Measurements from ENCODE around the gene ADGRG1.
A peak's percentile ranks its signal among the peaks of the same experiment; 100 is the strongest.

ADGRG1 gene

DNA sequence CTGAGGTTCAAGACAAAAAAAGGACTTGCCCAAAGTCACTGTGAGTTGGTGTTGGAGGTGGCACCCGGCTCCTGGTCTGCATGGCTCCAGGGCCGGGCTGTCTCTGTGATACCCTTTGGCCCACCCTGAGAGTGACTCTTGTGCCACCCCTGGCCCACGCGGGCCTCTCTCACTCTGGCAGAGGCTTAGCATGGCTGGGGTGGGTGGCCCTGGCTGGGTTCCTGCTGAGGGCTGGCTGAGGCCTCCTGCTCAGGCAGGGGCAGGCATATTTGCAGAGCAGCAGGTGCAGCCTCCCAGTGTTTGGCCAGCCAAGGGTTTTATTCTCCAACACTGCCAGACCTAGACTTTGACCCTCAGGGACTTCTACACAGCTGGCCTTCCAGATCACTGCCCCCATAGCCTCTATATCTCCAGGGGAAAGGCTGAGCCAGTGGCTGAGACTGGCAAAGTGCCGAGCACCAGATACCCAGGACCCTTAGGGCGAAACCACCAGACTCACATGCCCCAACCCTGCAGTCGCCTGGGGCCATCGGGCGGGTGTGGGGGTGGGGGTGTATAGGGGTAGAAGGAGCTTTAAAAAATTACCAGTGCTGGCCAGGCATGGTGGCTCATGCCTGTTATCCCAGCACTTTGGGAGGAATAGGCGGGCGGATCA lies 21.5 kb upstream of the ADGRG1 start:
- DNase-seq = no peak

DNA sequence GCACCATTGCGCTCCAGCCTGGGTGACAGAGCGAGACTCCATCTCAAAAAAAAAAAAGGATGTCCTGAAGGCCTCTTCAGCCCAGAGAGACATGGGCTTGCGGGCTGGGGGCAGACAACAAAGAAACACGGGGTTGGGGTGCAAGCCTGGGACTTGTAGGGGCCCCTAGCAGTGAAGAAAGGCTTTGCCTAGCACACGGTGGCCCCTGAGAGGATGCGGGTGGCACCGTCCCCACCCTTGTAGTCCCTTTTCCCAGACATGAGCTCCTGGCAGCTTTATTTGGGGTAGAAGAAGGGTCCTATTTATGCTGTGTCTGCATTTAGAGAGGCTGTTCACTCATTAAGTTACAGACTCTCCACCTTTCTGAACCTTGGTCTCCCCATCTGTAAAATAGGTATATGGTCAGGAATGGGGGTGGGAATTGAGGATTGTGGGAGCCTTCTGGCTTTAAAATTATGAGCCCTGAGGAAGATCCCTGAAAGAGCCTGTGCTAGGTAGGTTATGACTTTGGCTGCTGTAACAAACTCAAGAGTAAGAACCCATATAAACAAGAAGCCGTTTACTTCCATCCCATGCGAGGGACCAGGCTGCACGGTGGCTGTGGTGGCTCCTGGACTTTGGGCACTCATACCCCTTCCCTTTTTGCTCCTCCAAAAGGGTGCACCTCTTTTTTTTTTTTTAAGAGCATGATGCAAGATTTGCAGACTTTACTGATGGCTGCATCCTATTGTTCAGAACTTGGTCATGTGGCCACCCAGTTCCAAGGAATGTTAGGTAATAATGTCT lies 20.6 kb upstream of the ADGRG1 start:
- no peak for DNase-seq

DNA sequence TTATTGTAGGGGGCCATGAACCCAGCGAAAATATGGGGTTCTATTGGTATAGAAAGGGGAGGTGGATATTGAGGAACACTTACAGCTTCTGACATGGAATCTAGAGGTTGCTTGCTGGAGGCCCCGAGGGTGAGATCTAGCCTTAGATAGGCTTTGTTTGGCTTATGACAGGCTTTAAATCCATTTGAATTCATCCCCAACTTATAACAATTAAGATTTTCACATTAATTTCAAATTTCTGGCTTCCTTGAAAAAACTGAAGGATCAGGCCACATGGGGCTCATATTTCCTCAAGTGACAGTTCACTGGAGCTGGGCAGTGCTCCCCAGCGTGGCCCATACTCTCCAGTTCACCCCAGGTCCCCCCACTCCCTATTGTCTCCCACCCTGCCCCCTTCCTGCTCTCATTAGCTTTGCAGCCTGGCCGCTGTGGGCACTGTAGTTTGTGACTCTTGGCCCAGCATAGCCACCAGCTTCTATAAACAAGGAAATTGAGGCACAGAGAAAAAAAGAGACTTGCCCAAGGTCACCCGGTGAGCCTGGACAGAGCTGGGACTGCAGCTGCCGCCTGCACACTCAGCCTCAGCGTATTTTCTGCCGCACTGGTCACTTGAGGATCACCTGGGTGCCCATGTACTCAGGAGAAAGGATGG lies 19.8 kb upstream of the ADGRG1 start:
- DNase-seq = no peak

DNA sequence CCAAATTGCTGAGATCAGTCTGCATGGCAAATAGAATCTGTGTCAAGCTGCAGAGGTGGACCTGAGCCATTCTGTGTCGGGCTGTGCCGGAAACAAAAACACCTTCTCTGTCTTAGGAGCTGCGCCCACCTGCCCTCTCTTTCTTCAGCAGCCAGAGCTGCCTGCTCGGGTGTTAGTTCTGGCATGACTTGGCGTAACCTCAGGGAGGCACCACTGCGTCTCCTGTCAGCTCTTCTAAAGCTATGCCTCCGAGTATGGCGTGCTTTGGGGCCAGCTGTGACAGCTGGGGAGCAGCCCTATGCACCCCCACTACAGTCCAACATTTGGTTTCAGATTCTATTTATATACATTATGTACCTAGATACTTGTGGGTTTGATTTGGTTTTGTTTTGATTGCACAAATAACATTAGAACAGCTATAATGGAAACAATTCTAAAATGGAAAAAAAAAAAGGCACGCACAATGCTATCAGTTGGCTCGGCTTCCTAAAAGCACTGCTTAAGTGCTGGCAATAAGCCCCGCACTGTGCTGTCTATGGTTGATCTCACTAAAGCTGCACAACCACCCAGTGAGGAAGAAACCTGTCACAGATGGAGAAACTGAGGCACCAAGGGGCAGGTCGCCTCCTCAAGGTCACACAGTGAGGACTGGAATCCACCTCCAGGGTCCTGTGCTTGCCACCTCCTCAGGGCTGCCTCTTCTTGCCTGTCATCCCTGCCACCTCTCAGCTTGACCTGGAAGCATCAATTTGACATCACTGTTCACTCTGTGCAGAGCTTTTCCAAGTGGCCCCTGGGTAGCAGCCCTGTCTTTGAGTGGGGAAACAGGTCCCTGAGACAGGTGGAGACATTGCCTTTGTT lies 18.7 kb upstream of the ADGRG1 start:
- DNase-seq = peak in 1 of 2 experiments; percentile 68

DNA sequence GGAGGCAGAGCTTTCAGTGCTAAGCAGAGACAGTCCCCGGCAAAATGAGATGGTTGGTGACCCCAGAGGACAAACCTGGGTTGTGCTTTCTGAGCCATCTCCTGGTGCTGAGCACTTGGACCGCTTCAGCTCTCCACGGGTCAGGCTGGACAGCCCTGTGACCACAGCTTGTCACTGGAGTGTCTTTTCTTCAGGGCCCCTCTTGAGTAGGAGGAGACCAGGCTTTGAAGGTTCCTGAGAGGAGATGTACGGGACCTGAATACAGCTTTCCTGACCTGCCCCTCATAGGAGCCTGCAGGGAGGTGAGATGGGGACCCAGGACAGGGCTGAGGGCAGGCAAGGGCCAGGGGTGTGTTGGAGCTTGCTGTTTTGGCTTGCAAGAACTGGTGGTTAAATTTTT lies 17.8 kb upstream of the ADGRG1 start:
- no peak for DNase-seq

DNA sequence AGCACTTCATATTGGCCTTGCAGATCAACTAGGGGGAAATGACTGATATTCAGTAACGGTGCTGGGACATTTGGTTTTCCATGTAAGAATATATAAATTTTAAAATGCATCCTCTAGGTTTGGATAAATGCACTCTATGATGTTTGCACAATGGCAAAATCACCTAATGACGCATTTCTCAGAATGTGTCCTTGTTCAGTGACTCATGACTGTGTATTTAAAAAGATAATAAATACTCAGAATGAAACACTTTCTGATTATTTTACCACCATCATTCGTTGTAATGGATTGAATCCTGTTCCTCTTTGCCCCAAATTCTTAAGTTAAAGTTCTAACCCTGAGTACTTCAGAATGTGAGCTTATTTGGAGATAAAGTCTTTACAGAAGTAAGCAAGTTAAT lies 17.2 kb upstream of the ADGRG1 start:
- DNase-seq = no peak

DNA sequence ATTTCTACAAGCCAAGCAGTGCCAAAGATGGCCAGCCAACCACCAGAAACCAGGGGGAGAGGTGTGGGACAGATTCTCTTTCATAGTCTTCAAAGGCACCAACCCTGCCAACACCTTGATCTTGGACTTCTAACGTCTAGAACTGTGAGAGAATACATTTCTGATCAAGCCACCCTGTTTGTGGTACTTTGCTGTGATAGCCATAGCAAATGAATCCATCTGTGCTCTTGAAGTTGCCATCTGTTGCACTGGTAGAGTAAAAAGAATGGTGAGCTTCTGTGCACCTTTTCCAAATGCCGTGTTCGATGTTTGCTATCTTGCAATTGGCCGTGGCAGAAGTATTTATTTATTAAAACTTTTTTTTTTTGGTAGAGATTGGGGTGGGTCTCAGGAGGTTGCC lies 16.7 kb upstream of the ADGRG1 start:
- peak; percentile 93 to 96 for DNase-seq

DNA sequence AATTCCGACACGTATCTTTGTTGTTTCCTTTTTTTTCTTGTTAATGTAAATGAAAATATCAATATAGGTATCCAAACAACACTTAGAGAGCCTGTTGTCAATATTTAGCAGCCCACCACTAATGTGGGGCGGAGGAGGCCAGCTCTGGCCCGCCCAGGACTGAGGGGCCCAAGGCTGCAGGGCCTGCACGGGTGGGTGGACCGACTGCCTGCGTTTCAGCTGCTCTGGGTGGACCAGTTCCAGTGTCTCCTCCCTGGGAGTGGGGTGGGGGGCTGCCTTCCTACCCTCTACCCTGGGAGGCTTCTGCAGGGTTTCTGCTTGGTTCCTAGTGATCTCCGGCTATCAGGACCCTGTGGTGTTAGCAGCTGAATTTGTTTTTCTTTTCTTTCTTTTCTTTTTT lies 15.9 kb upstream of the ADGRG1 start:
- no peak for DNase-seq

DNA sequence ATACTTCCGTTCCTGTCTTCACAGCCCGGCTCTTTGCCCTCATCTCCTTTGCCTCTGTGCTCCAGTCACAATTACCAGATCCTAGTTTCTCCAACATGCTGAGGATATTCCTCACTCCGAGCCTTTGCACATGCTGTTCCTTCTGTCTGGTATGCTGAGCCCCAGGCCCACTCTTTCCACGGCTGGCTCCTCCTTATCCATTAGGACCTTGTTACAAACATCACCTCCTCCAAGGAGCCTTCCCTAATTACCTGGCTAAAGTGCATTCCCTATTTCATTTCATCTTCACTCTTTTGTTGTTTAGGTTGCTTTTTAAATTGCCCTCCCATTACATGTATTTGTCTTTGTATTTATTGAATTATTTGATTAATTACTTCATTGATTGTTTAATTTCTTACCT lies 14.9 kb upstream of the ADGRG1 start:
- no peak for DNase-seq

DNA sequence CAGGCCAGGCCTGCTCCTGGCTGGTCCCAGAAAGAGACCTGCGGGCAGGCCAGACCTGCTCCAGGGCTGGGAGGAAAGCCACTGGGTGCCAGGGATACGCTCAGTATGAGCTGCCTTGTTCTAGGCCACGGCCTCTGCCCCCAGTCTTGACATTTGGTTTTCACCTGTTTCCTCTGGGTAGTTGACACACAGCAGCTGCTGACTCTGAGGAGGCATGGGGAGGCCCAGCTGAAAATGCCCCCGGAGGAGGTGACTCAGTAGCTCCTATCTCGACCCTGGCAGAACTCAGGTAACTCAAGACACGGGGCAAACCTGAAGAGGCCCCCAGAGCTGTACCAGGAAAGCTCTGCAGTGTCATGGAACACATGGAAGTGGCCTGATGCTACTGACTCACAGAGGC lies 13.9 kb upstream of the ADGRG1 start:
- DNase-seq = no peak

DNA sequence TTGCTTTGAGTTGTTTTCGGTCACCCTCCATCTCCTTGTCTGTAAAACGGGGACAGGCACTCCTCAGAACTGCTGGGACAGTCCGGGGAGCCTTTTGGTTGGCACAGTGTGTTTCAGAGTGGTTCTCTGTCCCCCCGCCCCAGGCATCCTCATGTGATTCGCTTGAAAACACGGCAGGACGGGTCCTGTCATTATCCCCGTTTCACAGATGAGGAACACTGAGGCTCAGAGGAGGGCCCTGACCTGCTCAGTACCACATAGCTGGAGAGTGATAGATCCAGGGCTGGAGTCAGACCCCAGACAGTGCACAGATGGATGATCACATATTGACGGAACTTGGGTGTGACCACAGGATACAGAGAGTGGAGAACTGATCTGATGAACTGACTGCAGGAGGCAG lies 13.5 kb upstream of the ADGRG1 start:
- DNase-seq = no peak

DNA sequence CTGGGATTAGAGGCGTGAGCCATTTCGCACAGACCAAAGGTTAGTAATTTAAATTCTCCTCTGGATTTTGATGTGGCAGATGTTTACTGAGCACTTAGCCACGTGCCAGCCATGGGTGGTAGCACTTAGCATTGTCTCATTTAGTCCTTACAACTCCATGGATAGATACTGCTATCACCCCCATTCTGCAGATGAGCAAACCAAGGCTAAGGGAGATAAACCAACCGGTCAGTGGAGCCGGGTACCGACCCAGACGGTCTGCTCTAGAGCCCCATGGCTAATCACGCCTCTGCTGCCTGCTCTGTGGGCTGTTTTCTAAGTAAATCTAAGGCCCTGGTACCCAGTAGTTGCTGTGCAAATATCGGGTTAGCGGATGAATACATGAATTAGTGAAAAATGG lies 12.6 kb upstream of the ADGRG1 start:
- peak in 1 of 2 experiments; percentile 49 for DNase-seq

DNA sequence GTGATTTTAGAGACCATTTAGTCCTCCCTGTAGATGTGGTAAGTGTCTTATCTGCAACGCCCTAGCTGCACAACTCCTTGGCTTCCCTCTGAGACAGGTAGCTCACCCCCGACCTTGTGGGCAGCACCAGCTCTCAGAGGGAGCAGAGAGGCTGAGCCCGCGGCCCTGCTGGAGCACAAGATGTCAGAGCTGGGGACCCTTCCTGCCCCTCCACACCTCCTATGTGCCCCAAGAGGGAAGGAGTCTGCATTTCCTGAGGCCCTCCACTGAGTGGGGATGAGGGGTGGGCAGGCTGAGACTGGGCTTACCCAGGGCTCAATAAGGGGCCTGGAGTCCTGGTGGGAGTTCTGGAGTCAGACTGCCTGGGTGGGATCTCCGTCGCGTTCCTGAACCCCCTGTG lies 12.2 kb upstream of the ADGRG1 start:
- no peak for DNase-seq

DNA sequence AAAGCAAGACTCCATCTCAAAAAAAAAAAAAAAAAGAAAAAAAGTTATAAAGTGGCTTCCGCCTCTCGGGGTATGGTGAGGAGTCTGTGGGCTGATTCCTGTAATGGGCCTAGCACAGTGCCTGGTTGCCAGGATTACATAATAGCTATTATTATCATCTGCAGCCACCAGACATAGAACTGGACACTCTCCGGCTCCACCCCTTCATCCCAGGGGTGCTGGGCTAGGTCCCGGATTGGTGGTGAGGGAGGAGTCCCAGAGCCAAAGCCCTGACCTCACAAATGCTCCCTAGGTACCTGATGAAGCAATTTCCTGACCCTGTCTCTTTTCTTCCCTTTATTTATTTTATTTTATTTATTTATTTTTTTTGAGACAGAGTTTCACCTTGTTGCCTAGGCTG lies 11.6 kb upstream of the ADGRG1 start:
- no peak for DNase-seq

DNA sequence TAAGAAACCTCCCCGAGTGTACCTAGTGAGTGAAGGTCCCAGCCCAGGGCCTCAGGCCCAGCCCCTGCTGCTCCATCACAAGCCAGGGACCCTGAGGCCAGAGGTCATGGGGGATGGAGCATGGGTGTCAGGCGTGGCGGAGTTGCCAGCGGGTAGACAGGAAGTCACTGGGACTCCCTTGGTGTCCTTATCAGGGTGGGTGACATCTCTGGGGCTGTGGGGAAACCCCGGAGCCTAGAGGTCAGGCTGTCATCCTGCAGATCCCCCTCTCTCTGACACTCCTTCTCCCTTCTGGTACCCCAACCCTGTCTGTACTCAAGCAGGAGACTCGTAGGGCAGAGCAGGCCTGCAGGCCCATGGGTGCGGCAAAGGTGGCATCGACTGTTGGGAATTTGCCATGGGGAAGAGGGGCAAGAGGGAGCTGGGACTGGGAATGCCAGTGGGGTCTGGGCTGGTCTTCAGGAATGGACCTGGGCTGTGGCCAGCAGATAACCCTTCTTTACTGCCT lies 10.8 kb upstream of the ADGRG1 start:
- no peak for DNase-seq

DNA sequence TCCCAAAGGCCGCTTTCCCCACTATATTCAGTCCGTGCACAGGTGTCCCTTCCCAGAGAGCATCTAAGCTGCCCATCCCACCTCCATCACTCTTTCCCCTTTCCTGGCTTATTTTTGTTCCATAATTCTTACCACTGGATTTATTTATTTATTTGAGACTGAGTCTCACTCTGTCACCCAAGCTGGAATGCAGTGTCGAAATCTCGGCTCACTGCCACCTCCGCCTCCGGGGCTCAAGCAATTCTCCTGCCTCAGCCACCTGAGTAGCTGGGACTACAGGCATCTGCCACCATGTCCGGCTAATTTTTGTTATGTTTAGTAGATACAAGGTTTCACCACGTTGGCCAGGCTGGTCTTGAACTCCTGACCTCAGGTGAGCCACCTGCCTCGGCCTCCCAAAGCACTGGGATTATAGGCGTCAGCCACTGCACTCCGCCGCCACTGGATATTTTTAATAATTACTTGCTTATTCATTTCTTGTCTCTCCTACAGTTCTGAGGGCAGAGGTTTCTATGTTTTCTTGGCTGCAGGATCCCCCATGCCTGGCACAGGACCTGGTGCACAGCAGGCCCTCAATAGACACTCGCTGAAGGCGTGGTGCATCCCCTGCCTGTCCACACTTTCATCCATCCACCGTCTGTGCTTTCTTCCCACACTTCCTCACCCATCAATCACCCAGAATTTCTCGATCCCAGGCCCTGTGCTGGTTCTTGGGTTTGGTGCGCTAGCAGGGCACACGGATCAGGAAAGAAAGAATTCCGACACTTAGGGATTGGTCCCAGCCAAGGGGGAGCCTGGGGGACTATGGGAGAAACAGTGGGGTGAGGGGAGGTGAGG lies 9.9 kb upstream of the ADGRG1 start:
- no peak for DNase-seq

DNA sequence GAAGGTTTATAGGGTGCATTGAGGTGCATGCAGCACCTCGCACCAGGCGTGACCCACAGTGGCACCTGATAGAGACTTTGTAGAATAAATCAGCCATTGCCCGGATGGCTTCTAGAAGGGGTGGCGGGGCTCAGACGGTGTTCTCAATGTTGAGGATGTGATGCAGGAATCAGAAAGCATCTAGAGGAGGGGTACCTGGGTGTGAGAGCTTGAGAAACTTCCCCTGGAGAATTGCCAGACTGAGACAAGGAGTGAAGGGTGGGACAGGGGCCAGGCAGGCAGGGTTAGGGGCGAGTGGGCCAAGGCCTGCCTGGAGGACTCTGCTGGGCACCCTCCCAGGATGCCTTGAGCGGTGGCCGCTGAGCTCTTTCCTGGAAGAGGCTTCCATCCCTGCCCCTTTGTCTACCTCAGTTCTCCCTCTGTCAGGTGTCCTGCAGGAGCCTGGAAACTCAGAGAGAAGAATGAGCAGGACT lies 9.3 kb upstream of the ADGRG1 start:
- DNase-seq = no peak

DNA sequence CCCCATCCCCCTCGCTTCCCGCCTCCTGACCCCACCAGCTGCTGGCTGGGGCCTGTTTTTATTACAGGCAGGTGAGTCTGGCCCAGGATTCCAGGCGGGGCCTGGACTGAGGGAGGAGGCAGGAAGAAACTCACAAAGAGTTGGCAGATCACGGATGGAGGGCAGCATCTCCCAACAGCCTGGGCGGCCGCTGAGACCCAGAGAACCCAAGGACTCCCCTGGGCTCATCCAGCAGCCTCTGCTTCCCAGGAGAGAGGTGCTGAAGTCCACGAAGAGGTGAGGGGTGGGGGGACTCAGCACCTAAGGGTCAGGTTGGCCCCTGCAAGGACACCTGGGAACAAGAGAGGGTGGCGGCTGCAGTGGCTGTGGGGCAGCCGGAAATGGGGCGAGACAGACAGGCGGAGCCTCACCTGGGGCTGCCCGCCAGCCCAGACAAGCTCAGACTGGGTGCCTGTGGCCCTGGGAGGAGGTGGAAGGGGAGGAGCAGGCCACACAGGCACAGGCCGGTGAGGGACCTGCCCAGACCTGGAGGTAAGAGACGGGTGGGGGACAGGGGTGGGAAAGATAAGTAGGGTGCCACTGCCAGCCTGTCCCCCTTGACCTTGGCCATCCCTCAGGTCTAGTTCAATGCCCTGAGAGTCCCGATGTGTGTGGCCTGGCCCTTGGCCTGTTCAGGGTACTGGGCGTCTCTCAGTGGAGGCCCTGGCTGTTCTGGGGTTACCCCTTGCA lies 8.7 kb upstream of the ADGRG1 start:
- DNase-seq = peak in 1 of 2 experiments; percentile 39

DNA sequence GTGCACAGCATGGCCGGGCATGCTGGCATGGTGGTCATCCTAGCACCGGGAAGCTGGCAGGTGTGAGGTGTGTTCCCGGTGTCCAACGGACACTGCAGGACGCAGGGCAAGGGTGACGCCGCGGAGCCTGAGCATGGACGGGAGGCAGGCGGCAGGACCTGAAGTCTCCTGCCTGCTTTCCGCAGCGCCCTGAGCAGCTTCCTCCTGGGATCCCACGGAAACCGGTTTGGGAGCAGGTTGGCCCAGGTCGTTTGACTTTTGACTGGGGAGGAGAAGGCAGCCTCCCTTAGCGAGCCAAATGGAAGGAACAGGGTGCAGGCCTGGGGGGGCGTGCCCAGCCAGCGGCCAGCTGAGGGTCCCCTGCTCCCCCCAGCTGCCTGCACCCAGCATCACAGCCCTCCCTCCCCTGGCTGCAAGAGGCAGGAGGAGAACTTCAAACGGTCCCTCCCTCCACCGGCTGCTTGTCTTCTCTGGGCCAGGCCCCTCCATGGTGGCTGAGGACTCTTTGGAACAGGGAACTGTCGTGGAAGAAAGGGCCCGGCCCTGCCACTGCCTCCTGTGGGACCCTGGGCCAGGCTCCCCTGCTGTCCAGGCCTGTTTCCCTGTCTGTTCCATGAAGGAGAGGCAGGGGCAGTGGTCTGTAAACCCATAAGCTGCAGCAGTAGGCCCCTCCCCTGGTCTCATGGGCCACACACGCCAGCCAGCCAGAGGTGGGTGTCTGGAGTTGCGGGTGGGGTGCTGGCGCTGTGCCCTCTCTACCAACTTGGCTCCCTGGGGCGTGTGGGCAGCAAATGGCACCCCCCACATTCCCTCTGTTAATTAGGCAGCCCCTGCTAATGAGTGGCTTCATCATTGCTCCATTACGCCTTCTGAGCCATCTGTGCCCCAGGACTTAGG lies 7.8 kb upstream of the ADGRG1 start:
- DNase-seq = peak; percentile 44 to 74

Data from NCI-H524 (cell line).